HepG2 (cell line): ENCODE results near the gene CDH23. TPM values are rescaled to one million over a fixed set of nuclear protein-coding genes. Genes with fewer than 3 reads are reported as not detected.

ENCODE experiments used
- EP300 ChIP-seq, 3 experiments: sonication (generic) in 1 of 3; formaldehyde crosslinking in 1 of 3; IDR thresholded peaks; 2 replicates each; pipeline versions ENCODE4 v1.5.1 to v1.6.1; 2011 to 2020; ENCODE audit warnings: low read depth in 2 of 3, low read length in 2 of 3, borderline replicate concordance in 1 of 3, improper control_type of control experiment in 1 of 3, mild to moderate bottlenecking in 1 of 3, missing genetic modification reagents in 1 of 3, moderate library complexity in 1 of 3
- JUND ChIP-seq: sonication (generic); formaldehyde crosslinking; IDR thresholded peaks from 2 replicates; pipeline ENCODE4 v1.8.0; 2022; ENCODE audit warnings: mild to moderate bottlenecking, missing genetic modification reagents
- KDM4B ChIP-seq: sonication (generic); formaldehyde crosslinking; IDR thresholded peaks from 2 replicates; pipeline ENCODE4 v1.4.0; 2020; ENCODE audit warnings: missing genetic modification reagents
- MAZ ChIP-seq, 2 experiments: sonication (generic) in 1 of 2; formaldehyde crosslinking in 1 of 2; IDR thresholded peaks; 2 replicates each; pipeline versions ENCODE4 v1.5.0 to v1.6.1; 2012 to 2020; ENCODE audit warnings: low read depth in 2 of 2, mild to moderate bottlenecking in 2 of 2, borderline replicate concordance in 1 of 2, improper control_type of control experiment in 1 of 2, low read length in 1 of 2, missing genetic modification reagents in 1 of 2, moderate library complexity in 1 of 2
- NFYC ChIP-seq: IDR thresholded peaks from 2 replicates; pipeline ENCODE4 v1.6.1; 2016; ENCODE audit warnings: missing genetic modification reagents, missing compliant biosample characterization
- RBAK ChIP-seq: sonication (generic); formaldehyde crosslinking; IDR thresholded peaks from 2 replicates; pipeline ENCODE4 v1.5.1; 2020; ENCODE audit warnings: mild to moderate bottlenecking, missing genetic modification reagents
- SP140L ChIP-seq: sonication (generic); formaldehyde crosslinking; IDR thresholded peaks from 2 replicates; pipeline ENCODE4 v1.4.0; 2020; ENCODE audit warnings: missing genetic modification reagents, borderline replicate concordance
- polyA plus RNA-seq, 8 experiments: library from polyadenylated mRNA; depleted of rRNA in 3 of 8; stranded (reverse) in 7 of 8; unstranded in 1 of 8; fragments of >200 nt; fragmentation: Illumina TruSeq in 4 of 8; extraction: Trizol in 4 of 8; gene quantifications; 2 replicates each; pipeline versions ENCODE4 v1.2.1 to v1.2.3, GENCODE V29; 2011 to 2016; ENCODE audit warnings: low read depth in 4 of 8, missing spikeins in 1 of 8, mixed read lengths in 1 of 8; ENCODE audit not compliant: insufficient read depth in 1 of 8
- total RNA-seq, 5 experiments: library from RNA; depleted of rRNA; stranded (reverse); fragments of >200 nt; fragmentation: Illumina TruSeq; extraction: Trizol; gene quantifications; 2 replicates each; pipeline ENCODE4 v1.2.3, GENCODE V29; 2016; ENCODE audit warnings: low read depth in 1 of 5
- TF ChIP-seq, protein P1 (sequence below): sonication (generic); formaldehyde crosslinking; IDR thresholded peaks from 2 replicates; pipeline ENCODE4 v1.5.0; 2020; ENCODE audit warnings: mild to moderate bottlenecking, missing genetic modification reagents, borderline replicate concordance
- TF ChIP-seq, protein P2 (sequence below): sonication (generic); formaldehyde crosslinking; IDR thresholded peaks from 2 replicates; pipeline ENCODE4 v1.8.1; 2023; ENCODE audit warnings: mild to moderate bottlenecking, missing genetic modification reagents
- TF ChIP-seq, protein P3 (sequence below): IDR thresholded peaks from 2 replicates; pipeline ENCODE4 v1.6.1; 2016; ENCODE audit warnings: mild to moderate bottlenecking
- TF ChIP-seq, protein P4 (sequence below): sonication (generic); formaldehyde crosslinking; IDR thresholded peaks from 2 replicates; pipeline ENCODE4 v1.5.0; 2020; ENCODE audit warnings: mild to moderate bottlenecking, missing genetic modification reagents, borderline replicate concordance

Gene CDH23
- total and polyA plus RNA-seq, 2 of the 13 experiments (the other 11 are each of a cell fraction or from before 2014, with no cell fraction given), result 0.13 TPM; not detected in 1

DNA sequence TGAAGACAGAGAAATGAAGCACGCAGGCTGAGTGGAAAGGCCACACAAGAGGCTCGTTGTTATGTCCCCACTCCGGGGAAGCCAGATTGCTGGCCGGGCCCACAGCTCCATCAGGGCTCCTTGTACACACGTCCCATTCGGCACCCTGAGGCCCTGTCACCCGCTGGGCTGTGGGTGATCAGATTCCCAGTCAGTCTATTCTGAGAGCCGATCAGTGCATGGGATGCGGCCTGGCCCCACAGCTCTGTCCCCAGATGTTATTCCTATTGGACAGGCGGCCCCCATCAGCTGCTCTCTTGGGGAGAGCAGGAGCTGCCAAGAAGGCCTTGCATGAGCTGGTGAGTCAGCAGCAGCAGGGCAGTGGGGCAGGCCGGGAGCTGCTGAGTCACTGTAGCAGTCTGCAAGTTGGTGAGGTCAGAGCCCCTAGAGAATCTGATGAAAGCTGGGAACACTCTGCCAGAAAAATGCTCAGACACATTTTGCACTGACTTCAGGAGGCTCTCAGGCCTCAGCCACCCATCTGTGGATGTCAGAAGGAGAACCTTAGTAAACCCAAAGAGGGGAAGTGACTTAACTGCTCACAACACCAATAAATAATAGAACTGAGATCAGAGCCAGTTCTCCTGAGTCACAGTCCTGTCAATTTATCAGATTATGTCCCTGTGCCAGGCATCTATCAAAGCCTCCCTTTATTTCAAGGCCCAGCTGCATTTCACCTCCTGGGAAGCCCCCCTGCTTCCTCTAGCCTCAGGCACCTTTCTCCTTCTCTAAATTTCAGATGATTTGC is 463.7 kb downstream of the CDH23 start (continued):
- peak in 1 of 2 experiments; percentile 31; a peak in 1 of 4 replicates for TF ChIP-seq EP300 (IDR thresholded peaks at IDR 0.05; ENCODE audit: low read depth in 2 of 2, low read length in 2 of 2)
- TF ChIP-seq EP300 (CRISPR knock-in tag; IDR thresholded peaks at IDR 0.05; ENCODE audit: borderline replicate concordance), result peak; percentile 33; the same call in 1 of the 2 replicates
- TF ChIP-seq RBAK (CRISPR knock-in tag), result peak; percentile 94
- no peak for TF ChIP-seq MAZ (IDR thresholded peaks at IDR 0.05; ENCODE audit: borderline replicate concordance, low read depth, low read length)
- no peak for TF ChIP-seq MAZ (CRISPR knock-in tag; IDR thresholded peaks at IDR 0.05; ENCODE audit: low read depth)
- peak; percentile 41; the same call in 1 of the 2 replicates for TF ChIP-seq KDM4B (CRISPR knock-in tag)
- 0 out of 2 replicates have a peak, but pooled peaks have one; percentile 18 for TF ChIP-seq JUND (CRISPR knock-in tag)
- TF ChIP-seq SP140L, result 0 out of 2 replicates have a peak, but pooled peaks have one; percentile 46
- 0 out of 2 replicates have a peak, but pooled peaks have one; percentile 16 for TF ChIP-seq NFYC
- TF ChIP-seq, protein P1, sequence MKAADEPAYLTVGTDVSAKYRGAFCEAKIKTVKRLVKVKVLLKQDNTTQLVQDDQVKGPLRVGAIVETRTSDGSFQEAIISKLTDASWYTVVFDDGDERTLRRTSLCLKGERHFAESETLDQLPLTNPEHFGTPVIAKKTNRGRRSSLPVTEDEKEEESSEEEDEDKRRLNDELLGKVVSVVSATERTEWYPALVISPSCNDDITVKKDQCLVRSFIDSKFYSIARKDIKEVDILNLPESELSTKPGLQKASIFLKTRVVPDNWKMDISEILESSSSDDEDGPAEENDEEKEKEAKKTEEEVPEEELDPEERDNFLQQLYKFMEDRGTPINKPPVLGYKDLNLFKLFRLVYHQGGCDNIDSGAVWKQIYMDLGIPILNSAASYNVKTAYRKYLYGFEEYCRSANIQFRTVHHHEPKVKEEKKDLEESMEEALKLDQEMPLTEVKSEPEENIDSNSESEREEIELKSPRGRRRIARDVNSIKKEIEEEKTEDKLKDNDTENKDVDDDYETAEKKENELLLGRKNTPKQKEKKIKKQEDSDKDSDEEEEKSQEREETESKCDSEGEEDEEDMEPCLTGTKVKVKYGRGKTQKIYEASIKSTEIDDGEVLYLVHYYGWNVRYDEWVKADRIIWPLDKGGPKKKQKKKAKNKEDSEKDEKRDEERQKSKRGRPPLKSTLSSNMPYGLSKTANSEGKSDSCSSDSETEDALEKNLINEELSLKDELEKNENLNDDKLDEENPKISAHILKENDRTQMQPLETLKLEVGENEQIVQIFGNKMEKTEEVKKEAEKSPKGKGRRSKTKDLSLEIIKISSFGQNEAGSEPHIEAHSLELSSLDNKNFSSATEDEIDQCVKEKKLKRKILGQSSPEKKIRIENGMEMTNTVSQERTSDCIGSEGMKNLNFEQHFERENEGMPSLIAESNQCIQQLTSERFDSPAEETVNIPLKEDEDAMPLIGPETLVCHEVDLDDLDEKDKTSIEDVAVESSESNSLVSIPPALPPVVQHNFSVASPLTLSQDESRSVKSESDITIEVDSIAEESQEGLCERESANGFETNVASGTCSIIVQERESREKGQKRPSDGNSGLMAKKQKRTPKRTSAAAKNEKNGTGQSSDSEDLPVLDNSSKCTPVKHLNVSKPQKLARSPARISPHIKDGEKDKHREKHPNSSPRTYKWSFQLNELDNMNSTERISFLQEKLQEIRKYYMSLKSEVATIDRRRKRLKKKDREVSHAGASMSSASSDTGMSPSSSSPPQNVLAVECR (CRISPR knock-in tag), result peak; percentile 74
- TF ChIP-seq, protein P2, sequence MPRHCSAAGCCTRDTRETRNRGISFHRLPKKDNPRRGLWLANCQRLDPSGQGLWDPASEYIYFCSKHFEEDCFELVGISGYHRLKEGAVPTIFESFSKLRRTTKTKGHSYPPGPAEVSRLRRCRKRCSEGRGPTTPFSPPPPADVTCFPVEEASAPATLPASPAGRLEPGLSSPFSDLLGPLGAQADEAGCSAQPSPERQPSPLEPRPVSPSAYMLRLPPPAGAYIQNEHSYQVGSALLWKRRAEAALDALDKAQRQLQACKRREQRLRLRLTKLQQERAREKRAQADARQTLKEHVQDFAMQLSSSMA (CRISPR knock-in tag), result no peak
- TF ChIP-seq, protein P3, sequence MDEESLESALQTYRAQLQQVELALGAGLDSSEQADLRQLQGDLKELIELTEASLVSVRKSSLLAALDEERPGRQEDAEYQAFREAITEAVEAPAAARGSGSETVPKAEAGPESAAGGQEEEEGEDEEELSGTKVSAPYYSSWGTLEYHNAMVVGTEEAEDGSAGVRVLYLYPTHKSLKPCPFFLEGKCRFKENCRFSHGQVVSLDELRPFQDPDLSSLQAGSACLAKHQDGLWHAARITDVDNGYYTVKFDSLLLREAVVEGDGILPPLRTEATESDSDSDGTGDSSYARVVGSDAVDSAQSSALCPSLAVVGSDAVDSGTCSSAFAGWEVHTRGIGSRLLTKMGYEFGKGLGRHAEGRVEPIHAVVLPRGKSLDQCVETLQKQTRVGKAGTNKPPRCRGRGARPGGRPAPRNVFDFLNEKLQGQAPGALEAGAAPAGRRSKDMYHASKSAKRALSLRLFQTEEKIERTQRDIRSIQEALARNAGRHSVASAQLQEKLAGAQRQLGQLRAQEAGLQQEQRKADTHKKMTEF, result peak; percentile 49; the same call in 1 of the 2 replicates
- TF ChIP-seq, protein P4, sequence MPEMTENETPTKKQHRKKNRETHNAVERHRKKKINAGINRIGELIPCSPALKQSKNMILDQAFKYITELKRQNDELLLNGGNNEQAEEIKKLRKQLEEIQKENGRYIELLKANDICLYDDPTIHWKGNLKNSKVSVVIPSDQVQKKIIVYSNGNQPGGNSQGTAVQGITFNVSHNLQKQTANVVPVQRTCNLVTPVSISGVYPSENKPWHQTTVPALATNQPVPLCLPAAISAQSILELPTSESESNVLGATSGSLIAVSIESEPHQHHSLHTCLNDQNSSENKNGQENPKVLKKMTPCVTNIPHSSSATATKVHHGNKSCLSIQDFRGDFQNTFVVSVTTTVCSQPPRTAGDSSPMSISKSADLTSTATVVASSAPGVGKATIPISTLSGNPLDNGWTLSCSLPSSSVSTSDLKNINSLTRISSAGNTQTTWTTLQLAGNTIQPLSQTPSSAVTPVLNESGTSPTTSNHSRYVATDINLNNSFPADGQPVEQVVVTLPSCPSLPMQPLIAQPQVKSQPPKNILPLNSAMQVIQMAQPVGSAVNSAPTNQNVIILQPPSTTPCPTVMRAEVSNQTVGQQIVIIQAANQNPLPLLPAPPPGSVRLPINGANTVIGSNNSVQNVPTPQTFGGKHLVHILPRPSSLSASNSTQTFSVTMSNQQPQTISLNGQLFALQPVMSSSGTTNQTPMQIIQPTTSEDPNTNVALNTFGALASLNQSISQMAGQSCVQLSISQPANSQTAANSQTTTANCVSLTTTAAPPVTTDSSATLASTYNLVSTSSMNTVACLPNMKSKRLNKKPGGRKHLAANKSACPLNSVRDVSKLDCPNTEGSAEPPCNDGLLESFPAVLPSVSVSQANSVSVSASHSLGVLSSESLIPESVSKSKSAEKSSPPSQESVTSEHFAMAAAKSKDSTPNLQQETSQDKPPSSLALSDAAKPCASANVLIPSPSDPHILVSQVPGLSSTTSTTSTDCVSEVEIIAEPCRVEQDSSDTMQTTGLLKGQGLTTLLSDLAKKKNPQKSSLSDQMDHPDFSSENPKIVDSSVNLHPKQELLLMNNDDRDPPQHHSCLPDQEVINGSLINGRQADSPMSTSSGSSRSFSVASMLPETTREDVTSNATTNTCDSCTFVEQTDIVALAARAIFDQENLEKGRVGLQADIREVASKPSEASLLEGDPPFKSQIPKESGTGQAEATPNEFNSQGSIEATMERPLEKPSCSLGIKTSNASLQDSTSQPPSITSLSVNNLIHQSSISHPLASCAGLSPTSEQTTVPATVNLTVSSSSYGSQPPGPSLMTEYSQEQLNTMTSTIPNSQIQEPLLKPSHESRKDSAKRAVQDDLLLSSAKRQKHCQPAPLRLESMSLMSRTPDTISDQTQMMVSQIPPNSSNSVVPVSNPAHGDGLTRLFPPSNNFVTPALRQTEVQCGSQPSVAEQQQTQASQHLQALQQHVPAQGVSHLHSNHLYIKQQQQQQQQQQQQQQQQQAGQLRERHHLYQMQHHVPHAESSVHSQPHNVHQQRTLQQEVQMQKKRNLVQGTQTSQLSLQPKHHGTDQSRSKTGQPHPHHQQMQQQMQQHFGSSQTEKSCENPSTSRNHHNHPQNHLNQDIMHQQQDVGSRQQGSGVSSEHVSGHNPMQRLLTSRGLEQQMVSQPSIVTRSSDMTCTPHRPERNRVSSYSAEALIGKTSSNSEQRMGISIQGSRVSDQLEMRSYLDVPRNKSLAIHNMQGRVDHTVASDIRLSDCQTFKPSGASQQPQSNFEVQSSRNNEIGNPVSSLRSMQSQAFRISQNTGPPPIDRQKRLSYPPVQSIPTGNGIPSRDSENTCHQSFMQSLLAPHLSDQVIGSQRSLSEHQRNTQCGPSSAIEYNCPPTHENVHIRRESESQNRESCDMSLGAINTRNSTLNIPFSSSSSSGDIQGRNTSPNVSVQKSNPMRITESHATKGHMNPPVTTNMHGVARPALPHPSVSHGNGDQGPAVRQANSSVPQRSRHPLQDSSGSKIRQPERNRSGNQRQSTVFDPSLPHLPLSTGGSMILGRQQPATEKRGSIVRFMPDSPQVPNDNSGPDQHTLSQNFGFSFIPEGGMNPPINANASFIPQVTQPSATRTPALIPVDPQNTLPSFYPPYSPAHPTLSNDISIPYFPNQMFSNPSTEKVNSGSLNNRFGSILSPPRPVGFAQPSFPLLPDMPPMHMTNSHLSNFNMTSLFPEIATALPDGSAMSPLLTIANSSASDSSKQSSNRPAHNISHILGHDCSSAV (CRISPR knock-in tag), result no peak
